DMS53 (cell line): ENCODE measurements around the gene RHBDL1.

Experiments used
- DNase-seq: peaks from one replicate; lab custom pipeline; 2025; lab: John Stamatoyannopoulos, UW

The RHBDL1 gene

DNA sequence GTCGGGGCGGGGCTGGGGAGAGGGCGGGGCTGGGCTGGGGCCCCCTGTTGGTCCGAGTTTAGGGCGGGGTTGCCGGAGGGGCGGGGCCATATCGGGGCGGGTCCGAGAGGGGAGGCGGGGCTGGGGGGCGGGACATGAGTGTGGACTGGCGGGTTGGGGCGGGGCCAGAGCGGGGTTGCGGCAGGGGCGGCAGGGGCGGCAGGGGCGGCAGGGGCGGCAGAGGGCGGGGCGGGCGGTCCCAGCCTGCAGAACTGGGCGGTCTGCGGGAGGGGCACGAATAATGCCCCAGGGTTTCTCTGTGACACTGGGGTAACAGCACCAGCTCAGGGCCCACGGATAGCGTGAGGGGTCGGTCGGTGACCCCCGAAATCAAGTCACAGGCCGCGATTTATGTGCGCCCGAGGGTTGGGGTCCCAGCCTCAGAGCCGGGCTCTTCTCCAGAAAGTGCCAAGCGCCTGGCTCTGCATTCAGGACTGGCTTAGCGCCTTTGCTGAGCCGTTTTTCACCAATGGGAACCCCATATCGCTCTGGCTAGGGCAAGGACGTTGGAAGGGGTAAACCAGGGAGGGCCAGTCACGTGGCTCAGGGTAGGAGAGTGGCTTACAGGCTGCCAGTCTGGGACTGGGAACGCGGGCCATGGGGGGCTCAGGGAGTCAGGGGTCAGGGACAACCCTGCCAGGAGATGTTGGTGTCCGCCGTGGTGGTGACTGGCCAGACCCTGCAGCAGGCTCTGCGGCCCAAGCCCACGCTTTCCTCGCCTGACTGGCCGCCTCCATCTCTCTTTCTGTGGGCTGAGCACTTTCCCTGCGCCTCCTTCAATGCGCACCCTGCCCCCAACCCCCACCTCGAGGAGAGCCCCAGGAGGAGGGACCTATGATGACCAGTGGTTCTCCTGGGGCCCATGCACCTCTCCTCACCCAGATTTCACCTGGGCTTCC lies 38.1 kb upstream of the RHBDL1 start:
- peak; percentile 73 for DNase-seq

DNA sequence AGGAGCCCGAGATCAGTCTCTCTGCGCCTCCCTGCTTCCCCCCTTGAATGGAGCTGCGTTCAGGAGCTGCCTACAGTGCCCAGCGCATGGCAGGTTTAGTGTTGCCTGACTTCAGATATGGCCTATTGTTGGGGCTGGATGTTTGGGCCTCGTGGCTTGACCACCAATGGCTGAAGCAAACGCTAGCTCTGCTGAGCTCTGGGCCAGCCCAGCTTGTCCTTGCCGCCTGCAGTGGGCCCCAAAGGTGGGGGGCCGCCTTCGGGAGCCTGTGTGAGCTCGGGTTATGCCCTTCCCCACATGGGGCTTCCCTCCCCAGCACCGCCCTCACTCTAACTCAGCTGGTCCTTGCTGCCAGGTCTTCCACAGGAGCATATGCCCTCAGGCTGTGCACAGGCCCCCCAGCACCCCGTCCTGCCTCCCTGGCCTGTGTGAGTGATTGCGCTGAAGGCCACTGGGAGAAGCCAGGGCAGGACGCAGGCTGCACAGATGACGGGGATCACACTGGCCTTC lies 37.4 kb upstream of the RHBDL1 start:
- DNase-seq, result no peak

DNA sequence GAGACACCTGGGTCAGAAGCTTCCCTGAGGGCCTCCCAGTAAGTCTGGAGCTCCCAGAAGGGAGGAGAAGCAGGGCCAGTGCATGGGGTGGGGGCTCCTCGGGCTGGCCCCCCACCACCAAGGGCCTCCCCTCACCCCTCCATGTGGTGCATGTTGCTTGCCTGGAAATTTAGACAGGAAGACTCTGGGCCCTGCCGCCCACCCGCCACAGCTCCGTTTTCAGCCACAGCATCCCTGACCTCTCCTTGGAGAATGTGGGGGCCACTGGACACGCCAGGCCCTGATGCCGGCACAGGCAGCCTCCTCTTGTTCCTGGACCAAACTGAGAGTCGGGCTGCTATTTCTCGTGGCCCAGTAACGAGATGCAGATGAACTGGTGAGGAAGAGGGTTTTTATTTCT lies 36.6 kb upstream of the RHBDL1 start:
- DNase-seq, result no peak

DNA sequence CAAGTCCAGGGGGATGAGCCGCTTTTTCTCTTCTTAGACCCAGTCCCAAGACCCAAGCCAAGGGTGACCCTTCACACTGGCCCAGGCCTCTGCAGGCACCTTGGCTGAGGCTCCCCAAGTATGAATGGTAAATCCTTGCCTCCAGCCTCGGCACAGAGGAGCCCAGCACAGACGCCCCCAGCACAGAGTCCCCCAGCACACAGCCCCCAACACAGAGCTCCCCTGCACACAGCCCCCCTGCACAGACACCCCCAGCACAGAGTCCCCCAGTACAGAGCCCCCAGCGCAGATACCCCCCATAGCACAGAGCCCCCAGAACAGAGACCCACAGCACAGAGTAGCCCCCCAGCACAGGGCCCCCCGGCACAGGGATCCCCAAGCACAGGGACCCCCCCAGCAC lies 34.9 kb upstream of the RHBDL1 start:
- no peak for DNase-seq

GRCh38 chr16:641326-642188 lies 33.9 kb upstream of the RHBDL1 start, which contains the start of gene MCRIP2:
TSS of gene MCRIP2 (plus strand) at chr16:641828. CDS start at chr16:641992, 164 bp downstream.
- DNase-seq, result peak; percentile 90

- peak; percentile 82 for DNase-seq
These were observed 33.1 kb upstream of the RHBDL1 start for GRCh38 chr16:642189-643049.

- DNase-seq, result no peak
These were observed 32.5 kb upstream of the RHBDL1 start for GRCh38 chr16:643050-643368.

DNA sequence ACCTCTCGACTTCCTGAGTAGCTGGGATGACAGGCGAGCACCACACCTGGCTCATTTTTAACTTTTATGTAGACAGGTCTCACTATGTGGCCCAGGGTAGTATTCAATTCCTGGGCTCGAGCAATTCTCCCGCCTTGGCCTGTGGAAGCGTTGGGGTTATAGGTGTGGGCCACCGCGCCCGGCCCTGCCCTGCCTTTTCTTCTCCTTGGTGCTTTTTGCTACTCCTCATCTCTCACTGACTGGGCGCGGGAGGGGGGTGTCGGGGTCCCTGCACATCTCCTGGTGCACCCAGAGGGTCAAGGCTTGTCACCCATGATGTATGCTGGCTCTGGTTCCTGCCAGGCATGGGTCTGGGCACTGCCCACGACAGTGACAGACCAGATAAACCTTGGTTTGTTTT lies 30.9 kb upstream of the RHBDL1 start:
- no peak for DNase-seq

GRCh38 chr16:645852-646678 lies 29.4 kb upstream of the RHBDL1 start:
- no peak for DNase-seq

DNA sequence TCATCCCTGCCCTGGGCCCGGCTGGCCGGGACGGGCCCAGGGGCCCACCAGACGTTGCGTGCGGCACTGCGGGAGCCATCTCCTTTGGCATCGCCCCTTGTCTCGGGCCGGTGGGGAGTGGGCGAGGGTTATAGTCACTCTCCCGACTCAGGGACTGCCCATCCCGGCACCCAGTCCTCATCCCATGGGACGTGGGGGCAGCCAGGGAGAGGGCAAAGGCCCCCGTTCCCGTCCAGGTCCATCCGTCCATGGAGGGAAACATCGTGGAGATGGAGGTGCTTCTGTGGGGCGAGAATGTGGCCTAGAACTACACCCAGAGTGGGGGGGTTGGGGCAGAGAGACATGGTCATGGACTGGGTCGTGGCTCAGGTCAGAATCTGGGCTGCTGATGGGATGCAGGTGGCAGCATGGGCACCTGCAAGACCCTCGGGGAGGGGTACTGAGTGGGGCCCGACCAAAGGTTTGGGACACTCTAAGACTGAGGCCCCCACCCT lies 28.7 kb upstream of the RHBDL1 start:
- no peak for DNase-seq

DNA sequence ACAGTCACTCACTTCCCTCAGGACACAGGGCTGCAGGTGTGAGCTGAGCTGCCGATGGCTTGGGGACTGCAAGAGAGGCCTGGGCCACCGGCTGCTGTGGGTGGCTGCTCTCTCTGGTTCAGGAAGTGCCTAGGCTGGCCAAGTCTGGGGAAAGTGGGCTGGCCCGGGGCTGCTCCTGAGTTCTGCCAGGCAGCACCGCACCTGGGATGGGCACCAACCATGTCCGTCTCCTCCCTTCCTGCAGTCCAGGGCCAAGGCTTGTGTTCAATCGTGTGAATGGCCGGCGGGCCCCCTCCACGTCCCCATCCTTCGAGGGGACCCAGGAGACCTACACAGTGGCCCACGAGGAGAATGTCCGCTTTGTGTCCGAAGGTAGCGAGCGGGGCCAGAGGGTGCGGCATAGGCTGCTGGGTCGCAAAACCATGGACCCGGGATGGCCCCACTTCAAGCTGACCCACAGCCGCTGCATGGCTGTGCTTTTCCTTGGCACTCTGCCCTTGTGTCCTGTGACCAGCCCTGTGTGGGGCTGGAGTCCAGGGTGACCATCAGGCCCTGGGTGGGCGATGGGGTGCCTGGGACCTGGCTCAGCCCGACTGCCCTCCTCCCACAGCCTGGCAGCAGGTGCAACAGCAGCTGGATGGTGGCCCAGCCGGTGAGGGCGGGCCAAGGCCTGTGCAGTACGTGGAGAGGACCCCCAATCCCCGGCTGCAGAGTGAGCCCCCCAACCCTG lies 28.1 kb upstream of the RHBDL1 start:
- DNase-seq, result peak; percentile 39

DNA sequence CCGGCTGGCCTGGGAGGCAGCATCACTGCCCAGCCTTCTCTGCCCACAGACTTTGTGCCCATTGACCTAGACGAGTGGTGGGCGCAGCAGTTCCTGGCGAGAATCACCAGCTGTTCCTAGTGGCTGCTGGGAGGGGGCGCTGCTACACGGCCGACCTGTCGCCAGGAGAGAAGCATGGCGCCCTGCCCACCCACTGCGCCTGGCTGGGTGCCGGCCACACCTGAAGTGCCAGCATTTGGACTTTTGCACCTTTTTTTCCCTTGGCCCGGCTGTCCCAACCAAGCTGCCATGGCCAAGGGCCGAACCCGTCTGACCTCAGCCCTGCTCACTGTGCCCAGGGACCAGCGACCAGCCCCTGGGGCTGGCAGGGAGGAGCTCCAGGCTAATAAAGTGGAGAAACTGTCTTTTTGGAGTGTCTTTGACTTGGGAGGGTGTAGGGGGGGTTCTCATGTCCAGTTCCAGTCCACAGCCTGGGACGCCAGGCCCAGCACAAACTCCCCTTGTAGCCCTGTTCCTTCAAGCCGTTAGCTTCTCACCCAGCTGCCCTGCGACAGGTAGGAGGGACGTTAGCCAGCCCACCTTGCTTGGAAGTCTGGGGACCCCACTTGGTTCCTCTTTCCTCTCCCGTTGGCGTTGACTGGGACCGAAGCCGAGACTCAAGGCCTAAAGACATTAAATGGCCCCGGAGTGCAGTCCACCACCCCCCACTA lies 27.2 kb upstream of the RHBDL1 start:
- peak; percentile 76 for DNase-seq

GRCh38 chr16:648781-649589 lies 26.5 kb upstream of the RHBDL1 start, which contains the start of gene WDR90:
TSS of gene WDR90 (plus strand) at chr16:649365. CDS start at chr16:649417, 52 bp downstream.
- peak; percentile 96 for DNase-seq

DNA sequence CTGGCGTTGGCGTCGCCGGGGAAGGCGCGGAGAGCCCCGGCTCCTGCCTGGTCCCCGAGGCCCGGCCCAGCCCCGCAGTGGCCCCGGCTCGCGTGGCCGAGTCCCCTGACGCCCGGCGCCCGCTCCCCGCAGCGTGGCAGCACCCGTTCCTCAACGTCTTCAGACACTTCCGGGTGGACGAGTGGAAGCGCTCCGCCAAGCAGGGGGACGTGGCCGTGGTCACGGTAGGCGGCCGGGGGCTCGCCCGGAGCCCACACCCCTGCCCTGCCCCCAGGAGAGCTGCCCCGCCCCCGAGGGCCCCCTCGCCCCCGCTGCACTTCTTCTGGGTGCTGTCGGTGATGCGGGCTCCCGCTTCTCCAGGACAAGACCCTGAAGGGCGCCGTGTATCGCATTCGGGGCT lies 25.8 kb upstream of the RHBDL1 start:
- DNase-seq, result peak; percentile 61

GRCh38 chr16:651844-652243 lies 23.6 kb upstream of the RHBDL1 start:
- DNase-seq, result no peak

DNA sequence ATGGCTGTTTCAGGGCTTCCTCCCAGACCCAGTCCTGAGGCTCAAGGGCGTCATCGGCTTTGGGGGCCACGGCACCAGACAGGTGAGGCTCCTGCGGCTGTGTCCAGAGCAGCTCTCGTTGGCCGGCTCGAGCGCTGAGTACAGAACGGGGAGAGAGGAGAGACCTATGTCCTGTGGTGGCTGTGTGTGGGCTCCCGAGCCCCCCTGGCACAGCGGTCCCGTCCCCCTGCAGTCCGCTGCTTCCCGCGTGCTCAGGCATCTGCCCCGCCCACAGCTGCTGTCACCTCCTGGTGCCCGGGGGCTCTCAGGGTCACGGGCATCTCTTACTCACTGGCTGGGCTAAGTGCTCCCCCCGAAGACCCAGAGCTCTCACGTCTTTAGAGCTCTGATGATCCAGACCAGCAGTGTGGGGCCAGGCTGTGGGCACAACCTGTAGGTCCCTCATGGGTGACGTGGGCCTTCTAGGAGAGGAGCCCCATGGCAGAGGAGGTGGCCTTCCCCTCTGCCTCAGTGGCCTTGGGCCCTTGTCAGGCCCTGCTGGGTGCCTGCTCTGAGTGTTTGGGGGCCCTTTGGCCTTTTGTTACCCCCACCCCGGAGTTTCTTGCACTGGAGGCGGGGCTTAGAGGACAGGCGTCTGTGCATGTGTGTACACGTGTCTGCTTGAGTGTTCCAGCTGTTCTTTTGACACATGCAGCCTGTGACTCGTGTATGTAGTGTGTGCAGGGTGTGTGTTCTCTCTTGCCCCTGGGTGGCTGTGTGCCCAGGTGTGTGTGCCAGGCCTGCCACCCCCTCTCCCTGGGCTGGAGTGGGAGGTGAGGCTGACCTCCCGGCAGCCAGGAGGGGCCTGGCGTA lies 22.8 kb upstream of the RHBDL1 start:
- DNase-seq, result no peak

DNA sequence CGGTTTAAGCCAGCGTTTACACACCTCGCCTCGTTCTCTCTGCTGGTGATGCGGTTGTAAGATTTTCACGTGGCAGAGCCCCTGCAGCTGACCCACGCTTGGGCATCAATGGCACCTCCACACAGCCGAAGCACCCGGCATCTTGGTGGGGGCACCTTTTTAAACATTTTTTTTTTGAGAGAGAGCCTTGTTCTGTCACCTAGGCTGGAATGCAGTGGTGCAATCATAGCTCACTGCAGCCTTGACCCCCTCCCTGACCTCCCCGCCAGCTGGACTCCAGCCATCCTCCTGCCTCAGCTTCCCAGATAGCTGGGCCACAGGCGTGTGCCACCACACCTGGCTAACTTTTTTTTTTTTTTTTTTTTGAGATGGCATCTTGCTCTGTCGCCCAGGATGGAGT lies 21.4 kb upstream of the RHBDL1 start:
- DNase-seq, result no peak
